Liver (tissue), 9 donors: ENCODE results near the gene C14orf180. TPM values are rescaled to one million over a fixed set of nuclear protein-coding genes. Genes with fewer than 3 reads are reported as not detected.

Source experiments
- DNase-seq: peaks from one replicate; pipeline ENCODE4 v3.0.0-alpha.2; 2017; ENCODE audit warnings: low spot score
- H3K27ac ChIP-seq, 2 donors: one replicate each; pipeline ENCODE4 v1.7.0; 2013; ENCODE audit warnings: inconsistent platforms in 2 of 2, low read length in 2 of 2, control low read depth in 1 of 2, low read depth in 1 of 2, mild to moderate bottlenecking in 1 of 2
- H3K27me3 ChIP-seq, 4 donors: one replicate each; pipeline versions ENCODE4 v1.6.1 to v1.7.0; 2013; ENCODE audit warnings: low read length in 3 of 4, inconsistent platforms in 1 of 4, mild to moderate bottlenecking in 1 of 4, moderate library complexity in 1 of 4; ENCODE audit not compliant: control insufficient read depth in 4 of 4, insufficient read depth in 4 of 4
- H3K36me3 ChIP-seq, 4 donors: one replicate each; pipeline versions ENCODE4 v1.6.1 to v1.7.0; 2013; ENCODE audit warnings: low read length in 3 of 4, mild to moderate bottlenecking in 3 of 4, low read depth in 1 of 4, moderate library complexity in 1 of 4; ENCODE audit not compliant: control insufficient read depth in 4 of 4, insufficient read depth in 3 of 4
- H3K4me1 ChIP-seq, 4 donors: one replicate each; pipeline versions ENCODE4 v1.6.1 to v1.7.0; 2013; ENCODE audit warnings: low read length in 3 of 4, mild to moderate bottlenecking in 3 of 4, moderate library complexity in 1 of 4; ENCODE audit not compliant: control insufficient read depth in 4 of 4, insufficient read depth in 4 of 4
- H3K4me3 ChIP-seq, 3 donors: one replicate each; pipeline versions ENCODE4 v1.6.1 to v1.7.0; 2013; ENCODE audit warnings: low read length in 3 of 3, control low read depth in 1 of 3, low read depth in 1 of 3, mild to moderate bottlenecking in 1 of 3
- H3K9ac ChIP-seq, 2 donors: one replicate each; pipeline ENCODE4 v1.7.0; 2013; ENCODE audit warnings: low read length in 2 of 2, mild to moderate bottlenecking in 2 of 2, moderate library complexity in 2 of 2, control low read depth in 1 of 2, low read depth in 1 of 2
- H3K9me3 ChIP-seq, 4 donors: one replicate each; pipeline versions ENCODE4 v1.6.1 to v1.7.0; 2013; ENCODE audit warnings: low read length in 3 of 4; ENCODE audit not compliant: control insufficient read depth in 4 of 4
- EGR1 ChIP-seq, 2 donors: IDR thresholded peaks; 2 replicates each; pipeline ENCODE4 v1.6.1; 2016 to 2018; ENCODE audit warnings: antibody characterized with exemption in 2 of 2, low read depth in 2 of 2
- FOXA1 ChIP-seq: IDR thresholded peaks from 2 replicates; pipeline ENCODE4 v1.6.1; 2016; ENCODE audit warnings: antibody characterized with exemption
- FOXA2 ChIP-seq: IDR thresholded peaks from 2 replicates; pipeline ENCODE4 v1.6.1; 2016; ENCODE audit warnings: antibody characterized with exemption
- GABPA ChIP-seq, 2 donors: IDR thresholded peaks in 1 of 2; conservative IDR thresholded peaks in 1 of 2; 2 replicates each; pipeline ENCODE4 v1.6.1; 2016; ENCODE audit warnings: antibody characterized with exemption in 2 of 2, mild to moderate bottlenecking in 1 of 2, moderate library complexity in 1 of 2
- HNF4A ChIP-seq, 2 donors: conservative IDR thresholded peaks; 2 replicates each; pipeline ENCODE4 v1.6.1; 2016; ENCODE audit warnings: antibody characterized with exemption in 2 of 2, mild to moderate bottlenecking in 2 of 2
- HNF4G ChIP-seq: IDR thresholded peaks from 2 replicates; pipeline ENCODE4 v1.6.1; 2016; ENCODE audit warnings: antibody characterized with exemption
- JUND ChIP-seq, 2 donors: IDR thresholded peaks; 2 replicates each; pipeline ENCODE4 v1.6.1; 2016; ENCODE audit warnings: antibody characterized with exemption in 2 of 2
- RAD21 ChIP-seq, 2 donors: IDR thresholded peaks; 2 replicates each; pipeline ENCODE4 v1.6.1; 2016; ENCODE audit warnings: antibody characterized with exemption in 2 of 2, mild to moderate bottlenecking in 2 of 2
- RXRA ChIP-seq, 2 donors: IDR thresholded peaks; 2 replicates each; pipeline ENCODE4 v1.6.1; 2017 to 2018; ENCODE audit warnings: antibody characterized with exemption in 2 of 2, mild to moderate bottlenecking in 1 of 2
- SP1 ChIP-seq: IDR thresholded peaks from 2 replicates; pipeline ENCODE4 v1.6.1; 2018; ENCODE audit warnings: antibody characterized with exemption, mild to moderate bottlenecking
- YY1 ChIP-seq: IDR thresholded peaks from 2 replicates; pipeline ENCODE4 v1.6.1; 2016; ENCODE audit warnings: antibody characterized with exemption, mild to moderate bottlenecking
- WGBS: extraction: QIAGEN DNeasy Blood & Tissue Kit; methylation state at CpG from one replicate; pipeline ENCODE4 v1.1.7; 2013; 5-methylcytosine and 5-hydroxymethylcytosine counted together
- polyA plus RNA-seq, 2 donors: library from polyadenylated mRNA; stranded (reverse) in 1 of 2; unstranded in 1 of 2; fragments of 200-250 nt in 1 of 2; fragments of >200 nt in 1 of 2; fragmentation: Nextera tagmentation in 1 of 2; extraction: Ambion mirVana in 1 of 2; gene quantifications; one replicate each; pipeline versions ENCODE4 v1.2.1 to v1.2.3, GENCODE V29; 2013 to 2015
- total RNA-seq, 2 donors: library from RNA; depleted of rRNA; stranded (reverse); fragments of >200 nt; gene quantifications; one replicate each; pipeline ENCODE4 v1.2.3, GENCODE V29; 2014
- TF ChIP-seq, protein P1 (sequence below): IDR thresholded peaks from 2 replicates; pipeline ENCODE4 v1.6.1; 2016; ENCODE audit warnings: antibody characterized with exemption
- TF ChIP-seq, protein P2 (sequence below): IDR thresholded peaks from 2 replicates; pipeline ENCODE4 v1.6.1; 2016; ENCODE audit warnings: antibody characterized with exemption
- TF ChIP-seq, protein P3 (sequence below): IDR thresholded peaks from 2 replicates; pipeline ENCODE4 v1.6.1; 2016; ENCODE audit warnings: antibody characterized with exemption, mild to moderate bottlenecking
- TF ChIP-seq, protein P4 (sequence below): fragments of 150-350 bp; IDR thresholded peaks from 2 replicates; pipeline ENCODE4 v1.5.1; 2017; ENCODE audit warnings: improper control_type of control experiment, low read depth, low read length; ENCODE audit not compliant: missing input control
- donor health status: healthy.
- donor health status: healthy.
- donor health status: healthy.
- donor health status: healthy.
- donor health status: healthy.

The C14orf180 gene
- total and polyA plus RNA-seq, 4 donors = 0.09 to 4.0 (median 2.9) TPM

DNA sequence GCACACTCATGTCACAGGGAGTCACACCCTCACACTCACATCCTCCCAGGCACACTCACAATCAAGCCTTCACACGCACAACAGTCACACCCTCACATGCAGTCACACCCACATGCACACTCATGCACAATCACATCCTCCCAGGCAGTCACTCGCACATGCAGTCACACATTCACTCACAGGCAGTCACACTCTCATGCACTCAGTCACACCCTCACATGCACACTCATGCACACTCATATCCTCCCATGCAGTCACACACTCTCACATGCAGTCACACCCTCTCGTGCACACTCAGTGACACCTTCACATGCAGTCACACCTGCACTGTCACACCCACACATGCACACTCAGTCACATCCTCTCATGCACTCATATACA is 12.7 kb downstream of the C14orf180 start:
- DNase-seq = no peak
- Histone ChIP-seq H3K36me3 (no peaks in the 10 kb centered on the region), H3K27ac (no peak overlapping the region), H3K9ac (no peak overlapping the region), H3K4me1 (no peaks in the 10 kb centered on the region), H3K9me3 (no peaks in the 10 kb centered on the region), H3K27me3 (peaks cover 0 to 2% (median 0%) of the 10 kb centered on the region in 4 donors), H3K4me3 (no peak overlapping the region)
- TF ChIP-seq JUND (IDR thresholded peaks at IDR 0.05) (no peak), EGR1 (IDR thresholded peaks at IDR 0.05; ENCODE audit: low read depth in 2 of 2) (no peak), HNF4A (conservative IDR thresholded peaks at IDR 0.05) (no peak), HNF4G (no peak), SP1 (no peak), FOXA1 (no peak), GABPA (IDR thresholded peaks at IDR 0.05 in 1 of 2, conservative IDR thresholded peaks at IDR 0.05 in 1 of 2) (no peak), FOXA2 (no peak)
- TF ChIP-seq, protein P1, sequence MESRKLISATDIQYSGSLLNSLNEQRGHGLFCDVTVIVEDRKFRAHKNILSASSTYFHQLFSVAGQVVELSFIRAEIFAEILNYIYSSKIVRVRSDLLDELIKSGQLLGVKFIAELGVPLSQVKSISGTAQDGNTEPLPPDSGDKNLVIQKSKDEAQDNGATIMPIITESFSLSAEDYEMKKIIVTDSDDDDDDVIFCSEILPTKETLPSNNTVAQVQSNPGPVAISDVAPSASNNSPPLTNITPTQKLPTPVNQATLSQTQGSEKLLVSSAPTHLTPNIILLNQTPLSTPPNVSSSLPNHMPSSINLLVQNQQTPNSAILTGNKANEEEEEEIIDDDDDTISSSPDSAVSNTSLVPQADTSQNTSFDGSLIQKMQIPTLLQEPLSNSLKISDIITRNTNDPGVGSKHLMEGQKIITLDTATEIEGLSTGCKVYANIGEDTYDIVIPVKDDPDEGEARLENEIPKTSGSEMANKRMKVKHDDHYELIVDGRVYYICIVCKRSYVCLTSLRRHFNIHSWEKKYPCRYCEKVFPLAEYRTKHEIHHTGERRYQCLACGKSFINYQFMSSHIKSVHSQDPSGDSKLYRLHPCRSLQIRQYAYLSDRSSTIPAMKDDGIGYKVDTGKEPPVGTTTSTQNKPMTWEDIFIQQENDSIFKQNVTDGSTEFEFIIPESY = no peak
- TF ChIP-seq, protein P2, sequence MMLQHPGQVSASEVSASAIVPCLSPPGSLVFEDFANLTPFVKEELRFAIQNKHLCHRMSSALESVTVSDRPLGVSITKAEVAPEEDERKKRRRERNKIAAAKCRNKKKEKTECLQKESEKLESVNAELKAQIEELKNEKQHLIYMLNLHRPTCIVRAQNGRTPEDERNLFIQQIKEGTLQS = no peak
- TF ChIP-seq, protein P3, sequence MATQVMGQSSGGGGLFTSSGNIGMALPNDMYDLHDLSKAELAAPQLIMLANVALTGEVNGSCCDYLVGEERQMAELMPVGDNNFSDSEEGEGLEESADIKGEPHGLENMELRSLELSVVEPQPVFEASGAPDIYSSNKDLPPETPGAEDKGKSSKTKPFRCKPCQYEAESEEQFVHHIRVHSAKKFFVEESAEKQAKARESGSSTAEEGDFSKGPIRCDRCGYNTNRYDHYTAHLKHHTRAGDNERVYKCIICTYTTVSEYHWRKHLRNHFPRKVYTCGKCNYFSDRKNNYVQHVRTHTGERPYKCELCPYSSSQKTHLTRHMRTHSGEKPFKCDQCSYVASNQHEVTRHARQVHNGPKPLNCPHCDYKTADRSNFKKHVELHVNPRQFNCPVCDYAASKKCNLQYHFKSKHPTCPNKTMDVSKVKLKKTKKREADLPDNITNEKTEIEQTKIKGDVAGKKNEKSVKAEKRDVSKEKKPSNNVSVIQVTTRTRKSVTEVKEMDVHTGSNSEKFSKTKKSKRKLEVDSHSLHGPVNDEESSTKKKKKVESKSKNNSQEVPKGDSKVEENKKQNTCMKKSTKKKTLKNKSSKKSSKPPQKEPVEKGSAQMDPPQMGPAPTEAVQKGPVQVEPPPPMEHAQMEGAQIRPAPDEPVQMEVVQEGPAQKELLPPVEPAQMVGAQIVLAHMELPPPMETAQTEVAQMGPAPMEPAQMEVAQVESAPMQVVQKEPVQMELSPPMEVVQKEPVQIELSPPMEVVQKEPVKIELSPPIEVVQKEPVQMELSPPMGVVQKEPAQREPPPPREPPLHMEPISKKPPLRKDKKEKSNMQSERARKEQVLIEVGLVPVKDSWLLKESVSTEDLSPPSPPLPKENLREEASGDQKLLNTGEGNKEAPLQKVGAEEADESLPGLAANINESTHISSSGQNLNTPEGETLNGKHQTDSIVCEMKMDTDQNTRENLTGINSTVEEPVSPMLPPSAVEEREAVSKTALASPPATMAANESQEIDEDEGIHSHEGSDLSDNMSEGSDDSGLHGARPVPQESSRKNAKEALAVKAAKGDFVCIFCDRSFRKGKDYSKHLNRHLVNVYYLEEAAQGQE = no peak
- TF ChIP-seq, protein P4, sequence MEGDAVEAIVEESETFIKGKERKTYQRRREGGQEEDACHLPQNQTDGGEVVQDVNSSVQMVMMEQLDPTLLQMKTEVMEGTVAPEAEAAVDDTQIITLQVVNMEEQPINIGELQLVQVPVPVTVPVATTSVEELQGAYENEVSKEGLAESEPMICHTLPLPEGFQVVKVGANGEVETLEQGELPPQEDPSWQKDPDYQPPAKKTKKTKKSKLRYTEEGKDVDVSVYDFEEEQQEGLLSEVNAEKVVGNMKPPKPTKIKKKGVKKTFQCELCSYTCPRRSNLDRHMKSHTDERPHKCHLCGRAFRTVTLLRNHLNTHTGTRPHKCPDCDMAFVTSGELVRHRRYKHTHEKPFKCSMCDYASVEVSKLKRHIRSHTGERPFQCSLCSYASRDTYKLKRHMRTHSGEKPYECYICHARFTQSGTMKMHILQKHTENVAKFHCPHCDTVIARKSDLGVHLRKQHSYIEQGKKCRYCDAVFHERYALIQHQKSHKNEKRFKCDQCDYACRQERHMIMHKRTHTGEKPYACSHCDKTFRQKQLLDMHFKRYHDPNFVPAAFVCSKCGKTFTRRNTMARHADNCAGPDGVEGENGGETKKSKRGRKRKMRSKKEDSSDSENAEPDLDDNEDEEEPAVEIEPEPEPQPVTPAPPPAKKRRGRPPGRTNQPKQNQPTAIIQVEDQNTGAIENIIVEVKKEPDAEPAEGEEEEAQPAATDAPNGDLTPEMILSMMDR = no peak
- 81% methylated on average over 3 of the region's 3 CpGs for WGBS

DNA sequence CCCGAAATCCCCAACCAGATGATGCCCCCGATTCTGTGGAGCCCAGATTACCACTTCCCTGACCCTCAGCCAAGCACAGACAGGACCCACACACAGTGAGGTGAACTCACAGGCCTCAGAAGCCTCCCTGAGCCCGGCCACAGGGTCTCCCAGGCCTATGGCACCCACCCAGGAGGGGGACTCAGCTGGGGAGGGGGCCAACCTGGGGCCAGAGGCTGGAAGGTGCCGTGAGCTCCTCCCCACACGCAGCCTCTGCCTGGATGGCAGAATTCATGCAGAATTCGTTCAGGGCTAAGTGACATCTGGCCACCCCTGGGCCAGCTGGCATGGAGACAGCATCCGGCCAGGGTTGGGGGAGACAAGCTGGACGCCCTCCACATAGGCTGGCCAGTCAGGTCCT is 13.2 kb downstream of the C14orf180 start:
- H3K36me3 ChIP-seq = no peaks in the 10 kb centered on the region
- no peaks in the 10 kb centered on the region for H3K4me1 ChIP-seq
- H3K9me3 ChIP-seq = no peaks in the 10 kb centered on the region
- H3K27me3 ChIP-seq = peaks cover 0 to 2% (median 0%) of the 10 kb centered on the region in 4 donors
- 64% methylated on average over 8 of the region's 8 CpGs for whole genome bisulfite sequencing
- DNase-seq = no peak
- no peak overlapping the region for H3K27ac ChIP-seq
- no peak overlapping the region for H3K9ac ChIP-seq
- H3K4me3 ChIP-seq = no peak overlapping the region
- TF ChIP-seq, protein P3 = no peak
- no peak for TF ChIP-seq FOXA1
- TF ChIP-seq YY1 = no peak
- TF ChIP-seq, protein P4 = no peak
- no peak for TF ChIP-seq HNF4G
- no peak for TF ChIP-seq RAD21 (IDR thresholded peaks at IDR 0.05)
- TF ChIP-seq RXRA (IDR thresholded peaks at IDR 0.05) = no peak
- no peak for TF ChIP-seq SP1
- TF ChIP-seq HNF4A (conservative IDR thresholded peaks at IDR 0.05) = no peak
- no peak for TF ChIP-seq EGR1 (IDR thresholded peaks at IDR 0.05; ENCODE audit: low read depth in 2 of 2)
- TF ChIP-seq, protein P2 = no peak
